ENCODE results near the gene CRACR2B. TPM values are rescaled to one million over a fixed set of nuclear protein-coding genes. Genes with fewer than 3 reads are reported as not detected.

The CRACR2B gene
- total RNA-seq, 4 donors from 2014 or later = 7.1 to 19.7 (median 16.8) TPM

GRCh38 chr11:783581-784015 lies 44.1 kb upstream of the CRACR2B start:
- H3K36me3 ChIP-seq = peaks cover 0 to 58% (median 0%) of the 10 kb centered on the region in 3 donors
- TF ChIP-seq CTCF (IDR thresholded peaks at IDR 0.05) (peak; percentile 57 to 76 (median 62)), EP300 (IDR thresholded peaks at IDR 0.05) (peak in 1 of 2 donors; percentile 8), POLR2A (IDR thresholded peaks at IDR 0.05) (no peak)
- 11 to 29% methylated on average over 12 to 24 of the region's 24 CpGs for WGBS, 2 donors
- no peak overlapping the region for H3K4me3 ChIP-seq
- peaks cover 0 to 10% of the 10 kb centered on the region in 2 donors for H3K27me3 ChIP-seq
- DNase-seq (ENCODE audit: low spot score in 2 of 2) = peak; percentile 17 to 52
- no peaks in the 10 kb centered on the region for H3K9me3 ChIP-seq
- peak overlapping the region in 3 of 4 donors; percentile 2 to 38 (median 4) for H3K27ac ChIP-seq
- peaks cover 0 to 19% (median 7%) of the 10 kb centered on the region in 4 donors for H3K4me1 ChIP-seq

- 69 to 74% methylated on average over 18 to 21 of the region's 24 CpGs for WGBS, 2 donors
- TF ChIP-seq CTCF (IDR thresholded peaks at IDR 0.05) (no peak), POLR2A (IDR thresholded peaks at IDR 0.05) (no peak), EP300 (IDR thresholded peaks at IDR 0.05) (no peak)
- H3K4me1 ChIP-seq = peaks cover 0 to 20% (median 6%) of the 10 kb centered on the region in 4 donors
Observed at GRCh38 chr11:786235-787083, 41.3 kb upstream of the CRACR2B start.

GRCh38 chr11:787084-787675 lies 40.5 kb upstream of the CRACR2B start:
- TF ChIP-seq CTCF (IDR thresholded peaks at IDR 0.05) (no peak), EP300 (IDR thresholded peaks at IDR 0.05) (no peak), POLR2A (IDR thresholded peaks at IDR 0.05) (no peak)
- peaks cover 0 to 33% of the 10 kb centered on the region in 2 donors for H3K27me3 ChIP-seq
- H3K4me3 ChIP-seq = no peak overlapping the region
- 83 to 94% methylated on average over 3 to 18 of the region's 24 CpGs for WGBS, 2 donors
- H3K36me3 ChIP-seq = peaks cover 0 to 52% (median 0%) of the 10 kb centered on the region in 3 donors
- H3K4me1 ChIP-seq = peaks cover 0 to 20% (median 6%) of the 10 kb centered on the region in 4 donors
- no peak overlapping the region for H3K27ac ChIP-seq
- no peaks in the 10 kb centered on the region for H3K9me3 ChIP-seq
- no peak for DNase-seq (ENCODE audit: low spot score in 2 of 2)

More at GRCh38 chr11:786235-787083, 41.3 kb upstream of the CRACR2B start:
- Histone ChIP-seq H3K4me3 (no peak overlapping the region), H3K27me3 (peaks cover 0 to 33% of the 10 kb centered on the region in 2 donors), H3K27ac (no peak overlapping the region), H3K9me3 (no peaks in the 10 kb centered on the region), H3K36me3 (peaks cover 0 to 52% (median 0%) of the 10 kb centered on the region in 3 donors)
- no peak for DNase-seq (ENCODE audit: low spot score in 2 of 2)

GRCh38 chr11:788009-788640 lies 39.6 kb upstream of the CRACR2B start:
- no peak for DNase-seq (ENCODE audit: low spot score in 2 of 2)
- Histone ChIP-seq H3K27ac (no peak overlapping the region), H3K36me3 (peaks cover 0 to 59% (median 0%) of the 10 kb centered on the region in 3 donors), H3K4me3 (no peak overlapping the region), H3K9me3 (no peaks in the 10 kb centered on the region), H3K27me3 (peaks cover 0 to 33% of the 10 kb centered on the region in 2 donors), H3K4me1 (peaks cover 0 to 20% (median 5%) of the 10 kb centered on the region in 4 donors)
- TF ChIP-seq CTCF (IDR thresholded peaks at IDR 0.05) (no peak), EP300 (IDR thresholded peaks at IDR 0.05) (no peak), POLR2A (IDR thresholded peaks at IDR 0.05) (no peak)
- 69 to 72% methylated on average over 17 to 20 of the region's 28 CpGs for WGBS, 2 donors
